PC-3 (cell line): ENCODE data around the gene PCSK5. TPM values are rescaled to one million over a fixed set of nuclear protein-coding genes. Genes with fewer than 3 reads are reported as not detected.

Source experiments
- ATAC-seq: fragments of 200-7000 bp; cut with Tn5 transposase; 2 replicates; pipeline ENCODE4 v1.9.1; 2020; ENCODE audit warnings: mild to moderate bottlenecking, moderate library complexity
- BruUV-seq: library from RNA; stranded (reverse); fragments of 400-500 nt; replicated peaks from 2 replicates; lab custom pipeline; 2021; lab: Mats Ljungman, UMichigan
- CTCF ChIA-PET: fragments of 300-600 bp; sonication (Branson Sonifier 250); formaldehyde crosslinking; loops from one replicate; lab custom pipeline; 2022; ENCODE audit warnings: antibody characterized with exemption; lab: Charles Lee
- POLR2A ChIA-PET: fragments of 300-600 bp; sonication (Branson Sonifier 250); formaldehyde crosslinking; loops from one replicate; lab custom pipeline; 2022; ENCODE audit warnings: antibody characterized with exemption; ENCODE audit not compliant: unreplicated experiment; lab: Charles Lee
- DNase-seq: peaks from one replicate; pipeline ENCODE4 v3.0.0-alpha.2; 2015
- H2AFZ ChIP-seq: fragments of 300-600 bp; sonication (generic); 2 replicates; pipeline ENCODE4 v1.6.0; 2016; ENCODE audit warnings: antibody characterized with exemption, low read length
- H3F3A ChIP-seq: fragments of 300-600 bp; sonication (generic); one replicate; pipeline ENCODE4 v1.6.0; 2017; ENCODE audit warnings: antibody characterized with exemption, low read length, control low read depth, mild to moderate bottlenecking; ENCODE audit not compliant: unreplicated experiment
- H3K27ac ChIP-seq: fragments of 300-600 bp; sonication (generic); 2 replicates; pipeline ENCODE4 v1.5.1; 2016; ENCODE audit warnings: mild to moderate bottlenecking, low read length
- H3K27me3 ChIP-seq: fragments of 300-600 bp; sonication (generic); 2 replicates; pipeline ENCODE4 v1.6.1; 2016; ENCODE audit warnings: low read length, mixed read lengths
- H3K36me3 ChIP-seq: fragments of 300-600 bp; sonication (generic); 2 replicates; pipeline ENCODE4 v1.6.1; 2016; ENCODE audit warnings: low read depth, mixed run types, low read length, mixed read lengths
- H3K4me1 ChIP-seq: fragments of 300-600 bp; sonication (generic); 2 replicates; pipeline ENCODE4 v1.5.1; 2016; ENCODE audit warnings: low read length; ENCODE audit not compliant: insufficient read depth
- H3K4me2 ChIP-seq: fragments of 300-600 bp; sonication (generic); 2 replicates; pipeline ENCODE4 v1.6.0; 2016; ENCODE audit warnings: low read length
- H3K4me3 ChIP-seq: fragments of 300-600 bp; sonication (generic); 2 replicates; pipeline ENCODE4 v1.5.1; 2016; ENCODE audit warnings: mild to moderate bottlenecking, low read length, mixed read lengths
- H3K79me2 ChIP-seq: fragments of 300-600 bp; sonication (generic); 2 replicates; pipeline ENCODE4 v1.6.1; 2017; ENCODE audit warnings: low read length, mixed read lengths
- H3K9ac ChIP-seq: fragments of 300-600 bp; sonication (generic); 2 replicates; pipeline ENCODE4 v1.6.0; 2016; ENCODE audit warnings: mild to moderate bottlenecking, low read length
- H3K9me2 ChIP-seq: fragments of 300-600 bp; sonication (generic); replicated peaks from 2 replicates; pipeline ENCODE4 v1.6.1; 2016; ENCODE audit warnings: mixed run types, low read length, mixed read lengths
- H3K9me3 ChIP-seq: fragments of 300-600 bp; sonication (generic); 2 replicates; pipeline ENCODE4 v1.6.1; 2016; ENCODE audit warnings: low read length, mixed read lengths
- H4K20me1 ChIP-seq: fragments of 300-600 bp; sonication (generic); 2 replicates; pipeline ENCODE4 v1.6.1; 2016; ENCODE audit warnings: low read length, mixed read lengths
- CTCF ChIP-seq: fragments of 300-600 bp; sonication (generic); conservative IDR thresholded peaks from 2 replicates; pipeline ENCODE4 v1.5.1; 2017; ENCODE audit warnings: antibody characterized with exemption, low read depth, mild to moderate bottlenecking, low read length
- EZH2 ChIP-seq: fragments of 300-600 bp; sonication (generic); IDR thresholded peaks from one replicate; pipeline ENCODE4 v1.6.1; 2017; ENCODE audit warnings: antibody characterized with exemption, mild to moderate bottlenecking, low read length; ENCODE audit not compliant: unreplicated experiment
- EZH2phosphoT487 ChIP-seq: fragments of 300-600 bp; sonication (generic); IDR thresholded peaks from 2 replicates; pipeline ENCODE4 v1.6.1; 2018; ENCODE audit warnings: mild to moderate bottlenecking, antibody characterized with exemption, low read length, borderline replicate concordance
- intact Hi-C: fragments of 100-400 bp; cut with micrococcal nuclease; formaldehyde crosslinking; loops from 2 replicates; pipeline ENCODE4 v1.9.0; 2023
- total RNA-seq: library from RNA; depleted of rRNA; stranded (reverse); fragments of >200 nt; gene quantifications from 2 replicates; pipeline ENCODE4 v1.2.3, GENCODE V29; 2014

The PCSK5 gene
- total RNA-seq, 1 experiment from 2014 or later, result not detected

- Histone ChIP-seq H3K4me2 (no peak overlapping the region), H3K4me1 (no peaks in the 10 kb centered on the region), H3K36me3 (no peaks in the 10 kb centered on the region), H3K4me3 (no peak overlapping the region), H3K27me3 (no peaks in the 10 kb centered on the region), H2AFZ (no peak overlapping the region), H4K20me1 (no peaks in the 10 kb centered on the region), H3K79me2 (no peaks in the 10 kb centered on the region), H3K9me3 (no peaks in the 10 kb centered on the region), H3K9ac (no peak overlapping the region), H3K9me2 (no peaks in the 10 kb centered on the region), H3F3A (no peaks in the 10 kb centered on the region), H3K27ac (no peak overlapping the region)
- CTCF ChIA-PET, result no interaction called here
- POLR2A ChIA-PET, result no interaction called here
- no peak for TF ChIP-seq CTCF
- TF ChIP-seq EZH2phosphoT487, result no peak
- TF ChIP-seq EZH2, result no peak
- DNase-seq (no peak), ATAC-seq (no peak)
- no TSS peak for BruUV-seq
- intact Hi-C loops, result no loop called here
Observed at GRCh38 chr9:75907329-75907728, 16.9 kb downstream of the PCSK5 start.

GRCh38 chr9:75907923-75908322 lies 17.4 kb downstream of the PCSK5 start:
- Histone ChIP-seq H2AFZ (no peak overlapping the region), H3K36me3 (no peaks in the 10 kb centered on the region), H3K9me2 (no peaks in the 10 kb centered on the region), H3F3A (no peaks in the 10 kb centered on the region), H3K4me1 (no peaks in the 10 kb centered on the region), H3K9ac (no peak overlapping the region), H3K27ac (no peak overlapping the region), H3K9me3 (no peaks in the 10 kb centered on the region), H3K4me2 (no peak overlapping the region), H3K79me2 (no peaks in the 10 kb centered on the region), H4K20me1 (no peaks in the 10 kb centered on the region), H3K27me3 (no peaks in the 10 kb centered on the region), H3K4me3 (no peak overlapping the region)
- ChIA-PET POLR2A (no interaction called here), CTCF (no interaction called here)
- no peak for ATAC-seq
- intact Hi-C loops, result no loop called here
- no peak for DNase-seq
- TF ChIP-seq EZH2 (no peak), EZH2phosphoT487 (no peak), CTCF (no peak)
- BruUV-seq, result no TSS peak

GRCh38 chr9:75909776-75910175 lies 19.3 kb downstream of the PCSK5 start:
- Histone ChIP-seq H3K9me3 (no peaks in the 10 kb centered on the region), H3K9me2 (no peaks in the 10 kb centered on the region), H3K27me3 (no peaks in the 10 kb centered on the region), H3F3A (no peaks in the 10 kb centered on the region), H3K9ac (no peak overlapping the region), H4K20me1 (no peaks in the 10 kb centered on the region), H3K4me2 (no peak overlapping the region), H3K36me3 (no peaks in the 10 kb centered on the region), H3K79me2 (no peaks in the 10 kb centered on the region), H3K4me3 (no peak overlapping the region), H2AFZ (no peak overlapping the region), H3K27ac (no peak overlapping the region), H3K4me1 (no peaks in the 10 kb centered on the region)
- ATAC-seq, result no peak
- ChIA-PET POLR2A (no interaction called here), CTCF (no interaction called here)
- DNase-seq, result no peak
- no TSS peak for BruUV-seq
- intact Hi-C loops, result no loop called here
- TF ChIP-seq EZH2phosphoT487 (no peak), CTCF (no peak), EZH2 (no peak)
